Colonic mucosa (tissue), 4 donors: ENCODE data around the gene HBEGF. TPM values are rescaled to one million over a fixed set of nuclear protein-coding genes. Genes with fewer than 3 reads are reported as not detected.
A peak's percentile ranks its signal among the peaks of the same experiment; 100 is the strongest.

Experiments used
- DNase-seq: peaks from one replicate; pipeline ENCODE4 v3.0.0-alpha.2; 2020
- H3K27ac ChIP-seq: fragments of 200-600 bp; one replicate; pipeline ENCODE4 v1.8.0; 2021
- H3K27me3 ChIP-seq: fragments of 200-600 bp; one replicate; pipeline ENCODE4 v1.8.0; 2021
- H3K36me3 ChIP-seq: fragments of 200-600 bp; one replicate; pipeline ENCODE4 v1.8.0; 2021
- H3K4me1 ChIP-seq: fragments of 200-600 bp; one replicate; pipeline ENCODE4 v1.8.0; 2021; ENCODE audit warnings: mild to moderate bottlenecking
- H3K4me3 ChIP-seq: fragments of 200-600 bp; one replicate; pipeline ENCODE4 v1.8.0; 2021
- H3K9ac ChIP-seq, 2 donors: one replicate each; pipeline ENCODE4 v1.7.0; 2013; ENCODE audit warnings: control low read depth in 2 of 2, low read depth in 2 of 2, low read length in 2 of 2
- H3K9me3 ChIP-seq: fragments of 200-600 bp; one replicate; pipeline ENCODE4 v1.8.0; 2021
- intact Hi-C: fragments of 100-400 bp; cut with DNase I; formaldehyde crosslinking; loops from one replicate; pipeline ENCODE4 v1.14.1; 2022
- total RNA-seq, 2 donors: library from RNA; stranded (reverse); fragmentation: NEBNext Ultra II Directional in 1 of 2; extraction: Animal tissue kit (Norgen Biotek cat#: 25700) in 1 of 2; gene quantifications; one replicate each; pipeline ENCODE4 v1.2.1, GENCODE V29; 2021
- TF ChIP-seq, protein P1 (sequence below): fragments of 200-600 bp; IDR thresholded peaks from one replicate; pipeline ENCODE4 v1.8.0; 2022; ENCODE audit warnings: antibody characterized with exemption, mild to moderate bottlenecking
- donor health status: healthy.
- donor health status: DM: no; HTN: no; CAD: no.
- donor health status: DM: no; HTN: no; CAD: no.

The HBEGF gene
- total RNA-seq, 2 donors from 2014 or later: 4.3 to 14.6 TPM

DNA sequence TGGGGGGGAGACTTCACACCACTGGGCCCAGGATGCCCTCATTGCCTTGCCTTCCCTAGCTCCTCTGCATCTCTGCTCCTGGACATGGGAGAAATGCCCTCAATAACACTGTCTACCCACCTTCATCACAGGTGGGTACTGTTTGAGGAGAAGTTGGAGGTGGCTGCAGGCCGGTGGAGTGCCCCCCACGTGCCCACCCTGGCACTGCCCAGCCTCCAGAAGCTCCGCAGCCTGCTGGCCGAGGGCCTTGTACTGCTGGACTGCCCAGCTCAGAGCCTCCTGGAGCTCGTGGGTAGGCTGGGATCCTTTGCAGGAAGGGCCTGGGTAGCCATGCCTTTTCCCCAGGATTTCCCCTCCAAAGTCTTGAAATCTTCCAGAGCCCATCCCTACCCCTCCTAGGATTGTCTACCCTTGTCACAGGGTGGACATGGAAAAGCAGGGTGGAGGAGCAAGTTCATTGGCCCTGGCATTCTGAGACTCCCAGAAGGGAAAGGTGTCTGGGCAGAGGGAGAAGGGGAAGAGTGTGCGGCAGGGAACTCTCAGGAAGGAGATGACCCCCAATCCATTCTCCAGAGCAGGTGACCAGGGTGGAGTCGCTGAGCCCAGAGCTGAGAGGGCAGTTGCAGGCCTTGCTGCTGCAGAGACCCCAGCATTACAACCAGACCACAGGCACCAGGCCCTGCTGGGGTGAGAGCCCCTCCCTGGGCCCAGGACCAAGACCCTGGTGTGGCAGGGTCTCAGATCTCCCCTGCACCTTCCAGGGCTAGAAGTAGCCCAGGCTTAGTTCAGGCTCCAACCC, 14.5 kb upstream of the HBEGF start:
- Histone ChIP-seq H3K9me3 (no peaks in the 10 kb centered on the region), H3K4me3 (no peak overlapping the region)
- TF ChIP-seq, protein P1, sequence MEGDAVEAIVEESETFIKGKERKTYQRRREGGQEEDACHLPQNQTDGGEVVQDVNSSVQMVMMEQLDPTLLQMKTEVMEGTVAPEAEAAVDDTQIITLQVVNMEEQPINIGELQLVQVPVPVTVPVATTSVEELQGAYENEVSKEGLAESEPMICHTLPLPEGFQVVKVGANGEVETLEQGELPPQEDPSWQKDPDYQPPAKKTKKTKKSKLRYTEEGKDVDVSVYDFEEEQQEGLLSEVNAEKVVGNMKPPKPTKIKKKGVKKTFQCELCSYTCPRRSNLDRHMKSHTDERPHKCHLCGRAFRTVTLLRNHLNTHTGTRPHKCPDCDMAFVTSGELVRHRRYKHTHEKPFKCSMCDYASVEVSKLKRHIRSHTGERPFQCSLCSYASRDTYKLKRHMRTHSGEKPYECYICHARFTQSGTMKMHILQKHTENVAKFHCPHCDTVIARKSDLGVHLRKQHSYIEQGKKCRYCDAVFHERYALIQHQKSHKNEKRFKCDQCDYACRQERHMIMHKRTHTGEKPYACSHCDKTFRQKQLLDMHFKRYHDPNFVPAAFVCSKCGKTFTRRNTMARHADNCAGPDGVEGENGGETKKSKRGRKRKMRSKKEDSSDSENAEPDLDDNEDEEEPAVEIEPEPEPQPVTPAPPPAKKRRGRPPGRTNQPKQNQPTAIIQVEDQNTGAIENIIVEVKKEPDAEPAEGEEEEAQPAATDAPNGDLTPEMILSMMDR: no peak

DNA sequence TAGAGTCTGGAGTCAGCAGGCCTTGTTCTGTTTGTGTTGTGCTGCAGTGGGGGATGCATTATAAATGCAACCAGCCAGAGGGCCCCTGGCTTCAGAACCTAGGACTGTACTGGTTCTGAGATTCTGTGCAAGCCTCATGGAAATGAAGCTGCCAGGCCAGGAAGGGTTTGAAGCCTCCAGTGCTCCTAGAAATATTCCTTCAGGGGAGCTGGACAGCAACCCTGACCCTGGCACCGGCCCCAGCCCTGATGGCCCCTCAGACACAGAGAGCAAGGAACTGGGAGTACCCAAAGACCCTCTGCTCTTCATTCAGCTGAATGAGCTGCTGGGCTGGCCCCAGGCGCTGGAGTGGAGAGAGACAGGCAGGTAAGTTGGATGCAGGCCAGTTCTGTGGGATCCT, 13.7 kb upstream of the HBEGF start, which contains the start of gene SLC4A9:
Gene SLC4A9, plus strand, starts transcription at position 94 of the 400 bp plus-strand sequence. Its CDS starts 43 bp downstream, at position 137.
- no peak within 1 kb of the TSS for H3K4me3 ChIP-seq
- intact Hi-C loops: loop anchor here (10.0 kb wide), 1 partner anchor 355 kb away; no protein-coding TSS in a partner anchor
- no peak within 1 kb of the TSS for H3K9ac ChIP-seq
- no peaks in the 10 kb centered on the region for H3K27me3 ChIP-seq
- TF ChIP-seq, protein P1: no peak
- no peak for DNase-seq
- H3K9me3 ChIP-seq: no peaks in the 10 kb centered on the region
- H3K36me3 ChIP-seq: no peaks in the 10 kb centered on the region
- H3K27ac ChIP-seq: no peak within 1 kb of the TSS
- H3K4me1 ChIP-seq: no peaks in the 10 kb centered on the region

More for the DNA sequence above, 14.5 kb upstream of the HBEGF start:
- H3K4me1 ChIP-seq: no peaks in the 10 kb centered on the region
- intact Hi-C loops: loop anchor here (10.0 kb wide), 1 partner anchor 354 kb away; no protein-coding TSS in a partner anchor
- DNase-seq: no peak
- no peaks in the 10 kb centered on the region for H3K27me3 ChIP-seq
- no peak overlapping the region for H3K9ac ChIP-seq
- no peak overlapping the region for H3K27ac ChIP-seq
- H3K36me3 ChIP-seq: no peaks in the 10 kb centered on the region

DNA sequence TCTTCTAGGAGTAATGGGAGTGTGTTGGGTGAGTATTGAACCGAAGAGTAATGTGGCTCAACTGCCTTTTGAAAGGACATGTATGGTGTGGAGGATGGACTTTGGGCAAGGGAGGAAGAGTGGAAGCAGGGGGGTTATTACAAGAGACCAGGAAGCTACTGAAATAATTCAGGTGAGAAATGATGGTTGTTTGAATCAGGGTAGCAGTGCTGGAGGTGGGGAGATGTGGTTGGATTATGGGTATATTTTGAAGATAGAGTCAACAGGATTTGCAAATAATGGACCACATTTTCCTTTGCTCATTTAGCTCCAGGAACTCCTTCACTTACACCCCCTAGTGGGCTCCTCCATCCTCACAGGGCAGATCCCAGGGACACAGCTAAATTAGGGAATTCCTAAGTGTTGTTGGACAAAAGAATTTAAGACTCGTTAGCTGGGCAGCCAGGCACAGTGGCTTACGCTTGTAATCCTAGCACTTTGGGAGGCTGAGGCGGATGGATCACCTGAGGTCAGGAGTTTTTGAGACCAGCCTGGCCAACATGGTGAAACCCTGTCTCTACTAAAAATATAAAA, 12.4 kb upstream of the HBEGF start:
- no peaks in the 10 kb centered on the region for H3K4me1 ChIP-seq
- no peak overlapping the region for H3K27ac ChIP-seq
- TF ChIP-seq, protein P1: peak; percentile 11
- no peak overlapping the region for H3K4me3 ChIP-seq
- H3K36me3 ChIP-seq: no peaks in the 10 kb centered on the region
- no peaks in the 10 kb centered on the region for H3K9me3 ChIP-seq
- intact Hi-C loops: loop anchor here (10.0 kb wide), 1 partner anchor 184 kb away; the partner anchor contains the start of gene CYSTM1
- no peak for DNase-seq
- H3K27me3 ChIP-seq: no peaks in the 10 kb centered on the region
- no peak overlapping the region for H3K9ac ChIP-seq

DNA sequence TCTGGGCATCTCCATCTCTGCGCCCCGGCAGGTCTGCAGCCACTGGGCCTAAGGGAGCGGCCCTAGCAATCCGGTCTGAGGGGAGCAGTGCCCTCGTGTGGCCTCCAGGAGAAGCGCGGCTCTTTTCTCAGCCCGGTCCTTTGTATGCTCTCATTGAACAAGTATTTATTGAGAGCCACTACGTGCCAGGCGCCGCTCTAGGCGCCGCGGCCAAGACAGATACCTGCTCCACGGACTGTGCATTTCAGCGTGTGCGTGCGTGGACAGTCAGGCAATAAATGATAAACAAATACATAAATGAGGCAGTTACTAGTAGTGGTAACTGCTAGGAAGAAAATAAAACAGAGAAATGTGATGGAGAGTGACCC, 11.3 kb upstream of the HBEGF start:
- Histone ChIP-seq H3K9ac (peak overlapping the region in 1 of 2 donors; percentile 22), H3K4me3 (peak overlapping the region; percentile 5), H3K36me3 (no peaks in the 10 kb centered on the region), H3K27ac (no peak overlapping the region), H3K4me1 (no peaks in the 10 kb centered on the region), H3K27me3 (no peaks in the 10 kb centered on the region), H3K9me3 (no peaks in the 10 kb centered on the region)
- DNase-seq: peak; percentile 88
- intact Hi-C loops: loop anchor here (2.0 to 10.0 kb wide), 2 partner anchors 115 to 183 kb away; partner anchors contain the start of gene CYSTM1
- TF ChIP-seq, protein P1: peak; percentile 86

DNA sequence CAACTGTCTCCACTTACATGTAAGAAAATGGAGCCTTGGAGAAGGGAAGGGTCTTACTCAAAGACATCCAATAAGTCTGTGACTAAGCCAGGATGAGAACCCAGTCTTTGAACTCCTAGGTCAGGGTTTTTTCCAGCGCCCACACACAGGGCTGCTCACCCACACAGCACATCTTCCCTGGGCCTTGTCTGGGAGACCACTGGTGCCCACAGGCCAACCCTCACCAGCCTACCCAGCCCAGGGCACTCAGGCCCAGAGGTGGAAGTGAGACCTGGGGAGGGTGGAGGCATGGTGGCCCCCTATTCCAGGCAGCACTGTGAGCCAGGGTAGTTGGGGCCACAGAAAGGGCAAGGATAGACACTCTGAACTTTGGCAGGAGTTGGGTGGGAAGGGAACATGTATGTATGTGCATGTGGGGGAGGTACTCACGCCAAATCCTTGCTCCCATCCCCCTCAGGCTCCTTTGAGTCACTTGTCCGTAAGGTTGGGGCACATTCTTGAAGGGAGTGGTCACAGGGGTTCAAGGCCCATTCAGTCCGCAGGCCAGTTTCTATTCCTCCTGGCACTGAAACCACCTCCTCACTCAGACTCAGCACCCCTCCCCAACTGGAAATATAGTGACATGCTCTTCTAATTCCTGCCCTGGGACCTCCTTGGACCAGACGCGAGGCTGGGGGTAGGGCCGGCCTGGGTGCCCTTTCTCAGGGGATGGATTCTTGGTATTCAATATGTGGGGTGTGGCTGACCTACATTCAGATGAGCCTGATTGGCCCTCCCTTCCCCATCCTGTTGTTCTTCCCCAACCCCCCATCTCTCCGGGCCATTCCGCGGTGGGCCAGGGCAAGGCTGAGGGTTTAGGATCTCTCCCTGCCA, 10.7 kb upstream of the HBEGF start:
- no peaks in the 10 kb centered on the region for H3K9me3 ChIP-seq
- H3K27ac ChIP-seq: no peak overlapping the region
- TF ChIP-seq, protein P1: no peak
- intact Hi-C loops: loop anchor here (2.0 to 10.0 kb wide), 2 partner anchors 114 to 182 kb away; partner anchors contain the start of gene CYSTM1
- H3K36me3 ChIP-seq: no peaks in the 10 kb centered on the region
- H3K27me3 ChIP-seq: no peaks in the 10 kb centered on the region
- no peak for DNase-seq
- H3K4me1 ChIP-seq: no peaks in the 10 kb centered on the region
- peak overlapping the region in 1 of 2 donors; percentile 22 for H3K9ac ChIP-seq
- H3K4me3 ChIP-seq: peak overlapping the region; percentile 5
